Endodermal cell (in vitro differentiated cells): Measurements from ENCODE around the gene LRMDA. TPM values are rescaled to one million over a fixed set of nuclear protein-coding genes. Genes with fewer than 3 reads are reported as not detected.

Source experiments
- DNase-seq: peaks from one replicate; pipeline ENCODE4 v3.0.0-alpha.2; 2017
- H3K27ac ChIP-seq: 2 replicates; pipeline ENCODE4 v1.5.1; 2013; ENCODE audit warnings: mild to moderate bottlenecking, low read depth, low read length, moderate library complexity
- H3K27me3 ChIP-seq: 2 replicates; pipeline ENCODE4 v1.6.1; 2013; ENCODE audit warnings: mild to moderate bottlenecking, low read length, moderate library complexity; ENCODE audit not compliant: insufficient read depth, control insufficient read depth, poor library complexity, severe bottlenecking
- H3K36me3 ChIP-seq: 2 replicates; pipeline ENCODE4 v1.7.0; 2013; ENCODE audit warnings: mild to moderate bottlenecking, low read length, moderate library complexity; ENCODE audit not compliant: control insufficient read depth, insufficient read depth
- H3K4me1 ChIP-seq: one replicate; pipeline ENCODE4 v1.7.0; 2013; ENCODE audit warnings: low read length; ENCODE audit not compliant: control insufficient read depth, insufficient read depth
- H3K4me3 ChIP-seq: 2 replicates; pipeline ENCODE4 v1.5.1; 2013; ENCODE audit warnings: mild to moderate bottlenecking, low read length, moderate library complexity
- H3K9ac ChIP-seq: 2 replicates; pipeline ENCODE4 v1.6.1; 2013; ENCODE audit warnings: mild to moderate bottlenecking, low read length, moderate library complexity; ENCODE audit not compliant: poor library complexity, severe bottlenecking; ENCODE audit errors: extremely low read depth
- H3K9me3 ChIP-seq: 2 replicates; pipeline ENCODE4 v1.6.1; 2013; ENCODE audit warnings: mild to moderate bottlenecking, low read length, moderate library complexity; ENCODE audit not compliant: control insufficient read depth
- H3K27ac Mint-ChIP-seq: 2 replicates; pipeline ENCODE4 v1.8.0; 2020; ENCODE audit warnings: mixed read lengths
- H3K27me3 Mint-ChIP-seq: 2 replicates; pipeline ENCODE4 v1.8.0; 2021; ENCODE audit warnings: mild to moderate bottlenecking, mixed read lengths; ENCODE audit not compliant: insufficient read depth
- H3K36me3 Mint-ChIP-seq: 2 replicates; pipeline ENCODE4 v1.8.0; 2020; ENCODE audit warnings: low read depth, mixed read lengths
- H3K4me1 Mint-ChIP-seq: 2 replicates; pipeline ENCODE4 v1.8.0; 2020; ENCODE audit warnings: mixed read lengths
- H3K4me3 Mint-ChIP-seq: 2 replicates; pipeline ENCODE4 v1.8.0; 2020; ENCODE audit warnings: mild to moderate bottlenecking, moderate library complexity, mixed read lengths
- H3K9me3 Mint-ChIP-seq: 2 replicates; pipeline ENCODE4 v1.8.0; 2020; ENCODE audit warnings: mild to moderate bottlenecking, mixed read lengths
- WGBS, 2 experiments: methylation state at CpG; one replicate each; pipeline versions ENCODE4 v1.1.5 to v1.1.7; 2013; ENCODE audit warnings: missing lambda C conversion rate in 2 of 2, mixed read lengths in 1 of 2; ENCODE audit not compliant: insufficient coverage in 1 of 2, insufficient read length in 1 of 2; 5-methylcytosine and 5-hydroxymethylcytosine counted together
- total RNA-seq, 2 donors: library from RNA; stranded (reverse); fragmentation: NEBNext Ultra II Directional in 1 of 2; extraction: Animal tissue kit (Norgen Biotek cat#: 25700) in 1 of 2; gene quantifications; 2 replicates in 1 of 2; 3 replicates in 1 of 2; pipeline ENCODE4 v1.2.1, GENCODE V29; 2021
- TF ChIP-seq, protein P1 (sequence below): fragments of 200-600 bp; sonication (generic); conservative IDR thresholded peaks from 2 replicates; pipeline ENCODE4 v1.5.0; 2021; ENCODE audit warnings: antibody characterized with exemption, mild to moderate bottlenecking

LRMDA gene
- total RNA-seq, 2 donors from 2014 or later: 1.7 to 5.1 TPM

DNA sequence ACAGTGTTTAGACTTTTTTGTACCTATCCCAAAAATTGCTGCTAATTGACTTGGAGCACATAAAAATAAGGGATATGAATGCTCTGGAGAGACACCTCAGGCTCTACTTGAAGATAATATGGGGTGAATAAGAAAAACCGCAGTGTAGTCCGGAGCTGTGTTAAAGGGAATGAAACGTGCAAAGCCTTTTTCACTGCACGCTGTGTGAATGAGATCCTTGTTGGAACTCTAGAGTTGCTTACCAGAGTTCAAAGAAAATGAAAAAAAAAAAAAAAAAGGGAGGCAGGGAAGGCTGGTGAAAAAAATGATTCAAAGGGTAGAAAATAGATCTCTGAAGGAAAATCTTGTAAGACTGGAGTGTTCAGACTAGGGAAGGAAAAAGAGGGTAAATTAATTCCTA, 226.6 kb downstream of the LRMDA start:
- H3K27ac Mint-ChIP-seq: no peak overlapping the region
- TF ChIP-seq, protein P1, sequence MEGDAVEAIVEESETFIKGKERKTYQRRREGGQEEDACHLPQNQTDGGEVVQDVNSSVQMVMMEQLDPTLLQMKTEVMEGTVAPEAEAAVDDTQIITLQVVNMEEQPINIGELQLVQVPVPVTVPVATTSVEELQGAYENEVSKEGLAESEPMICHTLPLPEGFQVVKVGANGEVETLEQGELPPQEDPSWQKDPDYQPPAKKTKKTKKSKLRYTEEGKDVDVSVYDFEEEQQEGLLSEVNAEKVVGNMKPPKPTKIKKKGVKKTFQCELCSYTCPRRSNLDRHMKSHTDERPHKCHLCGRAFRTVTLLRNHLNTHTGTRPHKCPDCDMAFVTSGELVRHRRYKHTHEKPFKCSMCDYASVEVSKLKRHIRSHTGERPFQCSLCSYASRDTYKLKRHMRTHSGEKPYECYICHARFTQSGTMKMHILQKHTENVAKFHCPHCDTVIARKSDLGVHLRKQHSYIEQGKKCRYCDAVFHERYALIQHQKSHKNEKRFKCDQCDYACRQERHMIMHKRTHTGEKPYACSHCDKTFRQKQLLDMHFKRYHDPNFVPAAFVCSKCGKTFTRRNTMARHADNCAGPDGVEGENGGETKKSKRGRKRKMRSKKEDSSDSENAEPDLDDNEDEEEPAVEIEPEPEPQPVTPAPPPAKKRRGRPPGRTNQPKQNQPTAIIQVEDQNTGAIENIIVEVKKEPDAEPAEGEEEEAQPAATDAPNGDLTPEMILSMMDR: no peak
- H3K4me3 Mint-ChIP-seq: no peak overlapping the region
- H3K36me3 ChIP-seq: no peaks in the 10 kb centered on the region
- H3K9me3 ChIP-seq: no peaks in the 10 kb centered on the region
- no peaks in the 10 kb centered on the region for H3K4me1 ChIP-seq
- WGBS, 2 experiments: 90 to 92% methylated on average over 3 to 4 of the region's 4 CpGs
- no peak overlapping the region for H3K27ac ChIP-seq
- H3K27me3 Mint-ChIP-seq: no peaks in the 10 kb centered on the region
- no peaks in the 10 kb centered on the region for H3K36me3 Mint-ChIP-seq
- H3K9ac ChIP-seq: no peak overlapping the region
- H3K27me3 ChIP-seq: no peaks in the 10 kb centered on the region
- H3K9me3 Mint-ChIP-seq: no peaks in the 10 kb centered on the region
- H3K4me1 Mint-ChIP-seq: no peaks in the 10 kb centered on the region
- no peak overlapping the region for H3K4me3 ChIP-seq
- no peak for DNase-seq

DNA sequence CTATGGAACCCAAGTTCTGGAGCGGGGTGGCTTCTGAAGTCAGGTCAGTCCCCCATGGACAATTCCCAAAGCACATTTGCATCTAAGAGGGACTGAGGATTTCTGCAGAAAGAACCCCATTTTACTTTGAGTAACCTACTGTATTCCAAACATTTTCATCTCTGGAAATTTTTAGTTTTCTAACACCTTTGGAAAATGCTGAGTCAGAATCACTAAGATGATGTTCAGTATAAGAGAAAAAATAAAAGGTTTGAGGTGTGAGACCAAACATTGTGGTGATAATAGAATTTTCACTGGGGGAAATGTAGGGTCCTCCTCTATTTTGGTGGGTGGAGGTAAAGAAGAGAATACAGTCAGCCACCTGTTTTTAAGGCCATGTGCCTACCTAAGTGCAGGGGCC, 227.1 kb downstream of the LRMDA start:
- Mint-ChIP-seq H3K4me3 (no peak overlapping the region), H3K27me3 (no peaks in the 10 kb centered on the region), H3K36me3 (no peaks in the 10 kb centered on the region), H3K27ac (no peak overlapping the region), H3K9me3 (no peaks in the 10 kb centered on the region), H3K4me1 (no peaks in the 10 kb centered on the region)
- Histone ChIP-seq H3K4me1 (no peaks in the 10 kb centered on the region), H3K36me3 (no peaks in the 10 kb centered on the region), H3K9me3 (no peaks in the 10 kb centered on the region), H3K4me3 (no peak overlapping the region), H3K27ac (no peak overlapping the region), H3K27me3 (no peaks in the 10 kb centered on the region), H3K9ac (no peak overlapping the region)
- whole genome bisulfite sequencing, 2 experiments: 100% methylated on average over 1 of the region's 1 CpG
- TF ChIP-seq, protein P1: no peak
- DNase-seq: no peak

GRCh38 chr10:75658915-75659314, 227.5 kb downstream of the LRMDA start:
- TF ChIP-seq, protein P1: no peak
- Mint-ChIP-seq H3K9me3 (no peaks in the 10 kb centered on the region), H3K27ac (no peak overlapping the region), H3K4me1 (no peaks in the 10 kb centered on the region), H3K27me3 (no peaks in the 10 kb centered on the region), H3K4me3 (no peak overlapping the region), H3K36me3 (no peaks in the 10 kb centered on the region)
- Histone ChIP-seq H3K4me3 (no peak overlapping the region), H3K36me3 (no peaks in the 10 kb centered on the region), H3K27ac (no peak overlapping the region), H3K4me1 (no peaks in the 10 kb centered on the region), H3K27me3 (no peaks in the 10 kb centered on the region), H3K9me3 (no peaks in the 10 kb centered on the region), H3K9ac (no peak overlapping the region)
- no peak for DNase-seq
- 94 to 100% methylated on average over 5 to 6 of the region's 6 CpGs for WGBS, 2 experiments
